Gastrocnemius medialis (tissue), 4 donors: ENCODE measurements around the gene TRIM63.
A peak's percentile ranks its signal among the peaks of the same experiment; 100 is the strongest.

Source experiments
- CTCF ChIP-seq, 5 experiments: fragments of 450-650 bp in 3 of 5; fragments of 200-600 bp in 2 of 5; sonication (generic) in 2 of 5; IDR thresholded peaks in 4 of 5; conservative IDR thresholded peaks in 1 of 5; 1 replicate in 4 of 5; 2 replicates in 1 of 5; pipeline ENCODE4 v1.5.1; 2016 to 2019; ENCODE audit warnings: antibody characterized with exemption in 5 of 5, mild to moderate bottlenecking in 3 of 5, moderate library complexity in 3 of 5
- POLR2A ChIP-seq, 2 donors: fragments of 450-650 bp; IDR thresholded peaks; one replicate each; pipeline ENCODE4 v1.6.1; 2017; ENCODE audit warnings: antibody characterized with exemption in 2 of 2, mild to moderate bottlenecking in 2 of 2, moderate library complexity in 2 of 2

GRCh38 chr1:26079178-26079563 lies 11.7 kb upstream of the TRIM63 start:
- TF ChIP-seq CTCF (IDR thresholded peaks at IDR 0.05 in 4 of 5, conservative IDR thresholded peaks at IDR 0.05 in 1 of 5): no peak
- TF ChIP-seq POLR2A (IDR thresholded peaks at IDR 0.05): peak in 1 of 2 donors; percentile 28
